GM19023 (cell line): ENCODE data around the gene CLRN3.
A peak's percentile ranks its signal among the peaks of the same experiment; 100 is the strongest.

Experiments used
- ATAC-seq: cut with Tn5 transposase; IDR thresholded peaks from one replicate; pipeline ENCODE4 v1.9.1; 2021; ENCODE audit warnings: mild to moderate bottlenecking, moderate library complexity; ENCODE audit not compliant: unreplicated experiment

CLRN3 gene

GRCh38 chr10:127875449-127875765, 17.3 kb downstream of the CLRN3 start:
- ATAC-seq: no peak

DNA sequence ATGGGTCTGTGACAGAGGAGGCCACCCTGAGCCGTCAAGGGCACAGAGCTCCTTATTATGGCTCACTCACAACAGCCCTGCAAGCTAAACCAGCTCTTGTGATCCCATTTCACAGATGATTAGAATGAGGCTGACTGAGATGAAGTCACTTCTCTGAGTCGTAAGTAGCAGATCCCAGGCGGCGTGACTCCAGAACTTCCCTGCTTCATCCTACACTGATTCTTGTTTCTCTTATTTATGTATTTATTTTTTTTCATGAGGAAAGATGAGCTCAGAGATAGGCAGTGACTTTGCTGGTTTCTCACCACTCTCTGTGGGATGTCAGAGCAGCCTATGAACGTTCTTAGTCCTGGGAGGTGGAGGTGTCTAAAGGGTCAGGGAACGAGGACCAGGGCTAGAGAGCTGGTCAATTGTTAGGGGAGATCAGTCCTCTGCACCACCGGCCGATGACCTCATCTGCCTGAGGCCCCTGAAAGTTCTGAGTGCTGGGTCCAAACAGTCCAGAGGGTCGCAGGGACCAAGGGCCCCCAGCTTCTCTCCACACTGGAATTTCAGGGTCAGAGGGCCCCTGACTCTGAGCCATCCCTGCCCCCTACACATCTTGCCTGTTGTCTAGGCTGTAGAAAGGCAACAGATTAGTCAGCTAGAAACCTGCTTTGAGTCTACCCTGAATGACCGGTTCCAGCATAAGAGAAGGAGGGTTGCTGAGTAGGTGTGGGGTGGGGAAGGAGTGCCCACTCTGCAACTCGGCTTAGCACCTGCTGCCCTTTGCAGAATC, 17.9 kb downstream of the CLRN3 start:
- no peak for ATAC-seq

DNA sequence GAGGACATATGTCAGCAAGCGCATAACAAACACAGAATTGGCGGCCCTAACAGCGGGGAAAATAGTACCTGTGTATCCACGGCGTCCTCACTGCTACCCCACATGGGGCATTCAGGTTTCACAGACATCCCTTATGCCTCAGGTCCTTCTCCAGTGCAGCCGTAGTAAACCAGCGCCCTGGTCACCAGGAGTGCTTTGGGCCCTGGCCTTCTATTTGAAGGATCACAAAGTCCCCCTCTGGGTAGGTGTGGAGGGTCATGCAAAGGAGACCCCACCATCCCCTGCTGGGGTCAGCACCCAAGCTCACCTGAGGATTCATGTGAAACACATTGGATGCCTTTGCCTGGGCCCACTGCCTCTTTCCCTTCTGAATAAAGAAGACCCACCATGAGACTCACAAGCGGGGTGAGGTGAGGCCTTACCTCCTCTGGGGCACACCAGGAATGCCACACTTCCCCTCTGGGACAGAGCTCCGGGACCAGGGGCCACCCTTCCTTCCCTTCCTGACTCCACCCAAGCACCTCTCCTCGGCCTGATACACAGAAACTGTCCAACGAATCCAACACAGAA, 18.8 kb downstream of the CLRN3 start:
- ATAC-seq: no peak

DNA sequence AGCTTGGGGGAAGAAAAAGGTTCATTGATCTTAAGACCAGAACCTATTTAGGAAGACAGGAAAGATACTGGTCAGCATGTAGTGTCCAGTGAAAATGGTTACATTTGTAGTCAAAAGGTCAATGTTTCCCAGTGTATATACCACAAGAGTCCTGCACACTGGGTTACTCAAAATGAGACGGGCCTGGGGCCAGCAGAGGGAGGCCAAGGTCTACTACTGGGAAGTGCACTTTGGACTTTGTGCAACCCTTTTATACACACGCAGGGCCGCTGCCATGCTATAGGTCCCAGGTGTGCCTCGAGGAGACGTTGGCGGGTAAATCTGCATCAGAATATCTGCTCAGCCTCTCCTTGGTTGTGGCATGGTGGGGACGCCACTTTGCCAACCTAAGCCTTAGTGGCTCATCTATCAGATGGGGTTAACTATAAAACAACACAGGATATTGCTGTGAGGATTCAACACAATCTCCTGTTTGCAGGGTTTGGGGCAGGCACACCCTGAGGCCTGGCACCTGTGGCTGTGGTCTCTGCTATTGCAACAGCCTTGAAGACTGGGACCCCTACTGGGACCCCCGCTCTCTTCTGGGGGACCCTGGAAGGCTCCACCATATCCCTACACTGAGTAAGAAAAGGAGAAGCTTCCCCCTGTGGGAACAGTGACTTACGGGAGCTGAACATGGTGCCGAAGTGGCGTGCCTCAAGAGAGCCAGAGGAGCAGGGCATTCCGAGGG, 19.7 kb downstream of the CLRN3 start:
- no peak for ATAC-seq

DNA sequence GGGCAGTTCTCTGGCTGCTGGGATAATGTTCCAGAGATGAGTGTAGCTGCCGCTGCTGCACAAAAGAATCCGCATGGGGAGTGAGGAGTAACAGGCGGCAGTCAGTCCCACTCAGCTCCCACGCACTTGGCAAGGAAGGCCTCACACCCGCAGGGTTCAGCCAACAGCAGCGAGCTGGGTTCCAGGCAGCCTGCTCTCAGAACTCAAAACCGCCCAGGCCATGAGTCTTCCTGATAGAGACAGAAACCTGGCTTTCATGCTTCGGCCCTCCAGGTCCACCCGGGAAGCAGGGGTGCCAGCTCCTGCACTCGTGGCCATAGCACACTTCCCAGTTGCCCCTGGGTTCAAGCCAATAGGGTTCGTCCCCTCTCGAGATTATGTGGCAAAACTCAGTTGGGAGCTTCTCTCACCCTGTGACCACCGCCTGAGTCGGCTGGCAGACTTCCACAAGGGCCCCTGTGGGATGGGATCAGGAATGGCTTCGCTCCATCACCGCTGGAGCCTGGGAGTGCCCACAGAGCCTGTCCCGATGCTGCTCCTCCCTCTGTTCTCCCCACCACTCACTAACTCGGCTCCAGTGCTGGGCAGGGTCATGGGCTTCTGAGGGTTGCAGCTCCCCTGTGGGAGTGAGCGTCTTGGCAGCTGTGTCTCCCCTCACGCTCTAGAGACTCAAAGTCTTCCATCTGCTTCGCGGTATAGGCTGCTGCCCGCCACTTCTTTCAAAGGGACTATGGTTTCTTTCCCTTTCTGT, 20.6 kb downstream of the CLRN3 start:
- ATAC-seq: no peak

DNA sequence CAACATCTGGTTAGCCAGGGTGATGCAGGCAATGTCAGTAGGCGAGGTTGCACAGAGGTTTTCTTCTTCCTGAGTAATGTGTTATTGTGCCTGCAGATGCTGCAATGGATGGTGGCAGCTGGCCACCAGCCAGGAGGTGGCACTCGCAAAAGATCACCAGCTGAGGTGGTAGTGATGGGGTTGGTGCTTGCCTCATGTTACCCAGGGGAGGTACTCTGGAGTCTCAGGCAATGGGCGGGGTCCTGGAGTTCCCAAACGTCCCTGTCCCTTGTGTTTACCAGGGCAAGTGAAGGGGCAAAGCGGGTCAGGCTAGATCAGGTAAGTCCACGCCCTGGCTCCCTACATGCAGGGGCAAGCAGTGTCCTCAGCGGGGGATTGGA, 21.1 kb downstream of the CLRN3 start:
- no peak for ATAC-seq

GRCh38 chr10:127869329-127869728, 23.4 kb downstream of the CLRN3 start:
- ATAC-seq: no peak

GRCh38 chr10:127867805-127868204, 24.9 kb downstream of the CLRN3 start:
- no peak for ATAC-seq

DNA sequence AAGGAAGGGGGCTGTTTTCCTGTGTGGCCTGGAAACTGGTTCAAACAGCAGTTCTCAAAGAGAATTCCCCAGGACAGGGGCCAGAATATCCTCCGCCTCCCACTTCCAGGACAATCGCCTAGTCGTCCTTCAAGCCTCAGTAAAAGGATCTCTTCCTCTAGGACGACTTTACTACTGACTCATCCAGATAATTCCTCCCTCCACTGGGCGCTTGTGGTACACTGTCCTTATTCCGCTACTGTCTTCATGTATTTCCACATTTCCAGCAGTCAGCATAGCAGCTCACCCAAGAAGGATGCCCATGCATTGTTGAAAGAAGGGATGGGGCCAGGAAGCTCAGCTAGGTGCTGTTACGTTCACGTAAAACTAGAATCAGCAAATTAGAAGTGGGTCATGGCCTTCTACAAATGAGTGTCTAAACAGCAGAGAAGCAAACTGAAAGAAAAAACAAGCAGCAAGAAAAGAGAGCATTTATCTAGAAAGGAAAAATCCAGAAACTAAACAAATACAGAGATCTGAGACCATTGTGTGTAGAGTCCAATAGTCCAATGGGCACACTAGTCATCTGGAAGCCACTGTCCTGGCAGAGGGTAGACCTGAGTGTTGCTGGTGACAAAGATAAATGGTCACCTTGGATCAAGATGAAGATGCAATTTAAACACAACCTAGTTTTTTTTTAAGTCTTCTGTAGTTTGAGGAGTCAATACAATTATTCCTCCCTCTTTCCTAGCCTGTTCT, 26.3 kb downstream of the CLRN3 start:
- no peak for ATAC-seq

- no peak for ATAC-seq
Observed at GRCh38 chr10:127863231-127863825, 29.4 kb downstream of the CLRN3 start.

DNA sequence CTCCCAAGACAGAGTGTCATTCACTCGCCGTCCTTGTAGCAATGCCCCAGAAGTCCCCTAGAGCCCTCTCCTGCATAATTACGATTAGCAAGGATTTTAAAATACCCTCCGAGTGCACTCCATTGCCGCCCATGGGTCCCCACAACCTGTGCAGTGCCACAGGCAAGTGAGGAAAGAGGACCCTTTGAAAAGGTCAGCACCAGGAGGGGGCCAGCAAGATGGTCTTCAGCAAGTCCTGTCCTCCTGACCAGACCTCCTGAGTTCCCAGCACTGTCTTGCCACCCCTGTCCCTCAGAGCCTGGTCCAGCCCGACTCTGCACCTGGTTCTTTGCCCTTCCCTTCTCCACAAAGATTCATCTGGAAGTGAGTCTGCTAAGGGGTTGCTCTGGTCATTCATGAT, 32.1 kb downstream of the CLRN3 start:
- ATAC-seq: no peak

DNA sequence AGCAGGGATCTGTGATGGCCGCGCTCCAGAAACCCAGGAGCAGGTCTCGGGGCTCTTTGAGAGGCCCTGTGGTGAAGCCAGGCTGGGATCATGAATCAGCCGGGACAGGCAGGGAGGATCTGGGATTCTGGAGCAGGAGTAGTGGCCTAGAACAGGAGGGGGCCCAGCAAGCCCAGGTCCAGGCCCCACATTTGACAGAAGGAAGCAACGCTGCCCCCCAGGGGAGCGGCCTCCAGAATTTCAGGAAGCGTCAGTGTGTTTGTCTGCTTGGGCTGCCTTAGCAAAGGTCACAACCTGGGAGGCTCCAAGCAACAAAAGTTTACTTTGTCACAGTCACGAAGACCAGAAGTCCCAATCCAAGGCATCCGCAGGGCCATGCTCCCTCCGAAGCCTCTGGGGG, 36.8 kb downstream of the CLRN3 start:
- ATAC-seq: no peak

GRCh38 chr10:127855591-127855881, 37.2 kb downstream of the CLRN3 start:
- no peak for ATAC-seq

DNA sequence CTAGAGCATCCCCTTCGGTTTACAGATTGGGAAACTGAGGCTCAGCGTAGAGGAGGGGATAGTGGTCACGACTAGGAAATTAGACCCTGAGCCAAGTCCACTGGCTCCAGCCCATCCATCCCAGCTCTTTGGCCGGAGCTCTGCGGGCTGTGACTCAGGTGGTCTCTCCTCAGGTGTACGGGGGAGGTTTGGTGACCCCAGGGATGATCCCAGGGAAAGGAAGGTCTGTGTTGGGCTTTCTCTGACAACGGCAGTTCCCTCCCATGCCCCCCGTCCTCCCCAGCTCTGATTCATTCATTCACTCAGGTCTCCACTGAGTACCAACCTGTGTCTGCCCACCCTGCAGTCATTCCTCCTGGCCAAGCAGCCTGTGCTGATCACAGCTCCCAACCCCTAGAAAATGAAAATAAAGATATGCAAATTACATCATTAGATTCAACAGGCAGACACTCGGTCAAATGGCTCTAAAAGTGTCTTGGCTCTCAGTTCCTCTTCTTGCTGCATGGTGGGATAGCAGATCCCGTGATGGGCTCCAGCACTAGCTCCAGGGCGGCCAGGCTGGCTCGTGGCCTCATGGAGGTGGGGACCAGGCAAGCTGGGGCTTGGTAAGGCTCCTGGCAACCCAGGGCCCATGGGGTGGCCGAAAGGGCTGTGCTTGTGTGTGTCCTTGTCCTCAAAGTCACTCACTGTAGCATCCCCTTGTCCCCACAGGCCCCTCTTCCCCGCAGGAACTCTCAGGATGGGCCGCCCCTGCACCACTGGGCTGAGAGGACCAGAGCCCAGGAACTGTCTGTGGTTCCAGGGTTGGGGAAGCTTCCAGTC, 37.8 kb downstream of the CLRN3 start:
- peak; percentile 49 for ATAC-seq

GRCh38 chr10:127853868-127854768, 38.6 kb downstream of the CLRN3 start:
- peak; percentile 64 for ATAC-seq

DNA sequence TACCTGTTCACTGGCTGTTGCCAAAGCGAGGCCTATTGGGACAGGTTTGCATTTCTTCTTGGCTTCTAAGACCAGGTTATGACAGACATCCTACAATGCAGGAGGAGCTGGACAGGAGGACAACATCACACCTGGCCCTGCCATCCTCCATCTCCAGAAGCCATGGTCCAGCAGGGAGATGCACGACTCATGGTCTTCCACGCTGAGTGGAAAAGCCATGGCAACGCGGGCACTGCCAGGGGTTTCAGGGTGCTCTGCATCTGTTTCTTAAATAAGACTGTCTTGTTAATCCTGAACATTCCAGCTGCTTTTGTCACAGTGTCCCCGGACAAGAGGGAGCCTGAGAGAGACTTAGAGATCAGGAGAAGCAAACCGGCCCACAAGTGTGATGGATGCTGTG, 40.3 kb downstream of the CLRN3 start:
- ATAC-seq: no peak

- no peak for ATAC-seq
Observed at GRCh38 chr10:127851661-127852194, 41.0 kb downstream of the CLRN3 start.

- no peak for ATAC-seq
Observed at GRCh38 chr10:127850944-127851343, 41.8 kb downstream of the CLRN3 start.

DNA sequence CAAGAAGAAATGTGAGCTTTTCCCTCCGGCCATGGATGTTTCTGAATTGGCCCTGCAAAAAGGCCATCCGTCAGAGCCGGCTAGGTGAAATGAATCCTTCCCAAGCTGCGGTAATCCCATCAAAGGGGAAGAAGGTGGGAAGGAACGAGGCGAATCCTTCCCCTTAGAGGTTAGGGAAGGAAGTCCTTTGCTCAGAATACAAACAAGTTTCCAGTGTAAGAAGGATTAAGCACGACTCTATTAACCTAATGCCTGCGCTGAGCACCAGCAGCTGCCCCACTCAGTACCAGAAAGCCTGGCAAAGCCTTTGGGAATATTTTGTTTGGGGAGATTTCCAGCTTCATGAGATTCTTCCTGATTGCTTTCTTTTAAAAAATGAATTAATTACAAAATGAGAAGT, 42.8 kb downstream of the CLRN3 start:
- ATAC-seq: no peak
